GM18502 (cell line): ENCODE measurements around the gene SMARCE1.

Experiments used
- ATAC-seq: cut with Tn5 transposase; IDR thresholded peaks from one replicate; pipeline ENCODE4 v1.9.1; 2021; ENCODE audit warnings: mild to moderate bottlenecking; ENCODE audit not compliant: unreplicated experiment, poor library complexity

SMARCE1 gene

GRCh38 chr17:40613467-40614154 is 34.0 kb downstream of the SMARCE1 start:
- no peak for ATAC-seq

DNA sequence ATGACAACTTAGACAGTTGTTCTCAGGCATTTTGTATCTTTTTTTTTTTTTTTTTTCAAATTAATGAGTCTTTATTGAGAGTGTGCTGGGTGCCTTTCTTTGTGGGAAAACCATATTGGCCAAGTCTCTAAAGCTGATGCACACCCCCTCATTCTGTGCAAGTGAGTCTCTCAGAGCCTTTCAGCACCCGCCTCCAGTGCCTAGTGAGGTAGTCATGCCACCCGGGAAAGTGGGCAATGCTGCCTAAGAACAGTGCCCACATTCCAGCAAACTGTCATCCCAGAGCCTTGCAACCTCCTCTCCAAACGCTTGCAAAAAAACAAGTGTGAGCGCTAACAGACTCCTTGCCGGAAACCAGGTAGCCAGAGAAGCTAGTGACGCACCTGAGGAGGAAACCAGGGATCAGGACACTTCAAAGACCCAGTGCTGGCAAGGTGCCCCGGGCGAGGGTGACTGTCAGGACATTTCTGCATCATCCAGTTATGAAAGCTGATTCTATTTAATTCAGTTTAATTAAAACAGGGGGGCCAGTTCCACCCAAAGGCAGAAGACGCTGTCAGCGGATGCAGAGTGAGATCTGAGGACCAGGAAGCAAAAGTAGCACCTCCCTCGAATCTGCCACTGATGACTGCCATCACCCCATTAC is 34.9 kb downstream of the SMARCE1 start:
- ATAC-seq, result no peak

- no peak for ATAC-seq
Observed at GRCh38 chr17:40611840-40612474, 35.7 kb downstream of the SMARCE1 start.

GRCh38 chr17:40610359-40610758 is 37.3 kb downstream of the SMARCE1 start:
- no peak for ATAC-seq

GRCh38 chr17:40608061-40608581 is 39.5 kb downstream of the SMARCE1 start:
- ATAC-seq, result no peak

GRCh38 chr17:40607641-40608040 is 40.0 kb downstream of the SMARCE1 start:
- ATAC-seq, result no peak

- no peak for ATAC-seq
Observed at GRCh38 chr17:40606548-40607353, 40.9 kb downstream of the SMARCE1 start.

- no peak for ATAC-seq
Observed at GRCh38 chr17:40605306-40605705, 42.3 kb downstream of the SMARCE1 start.

DNA sequence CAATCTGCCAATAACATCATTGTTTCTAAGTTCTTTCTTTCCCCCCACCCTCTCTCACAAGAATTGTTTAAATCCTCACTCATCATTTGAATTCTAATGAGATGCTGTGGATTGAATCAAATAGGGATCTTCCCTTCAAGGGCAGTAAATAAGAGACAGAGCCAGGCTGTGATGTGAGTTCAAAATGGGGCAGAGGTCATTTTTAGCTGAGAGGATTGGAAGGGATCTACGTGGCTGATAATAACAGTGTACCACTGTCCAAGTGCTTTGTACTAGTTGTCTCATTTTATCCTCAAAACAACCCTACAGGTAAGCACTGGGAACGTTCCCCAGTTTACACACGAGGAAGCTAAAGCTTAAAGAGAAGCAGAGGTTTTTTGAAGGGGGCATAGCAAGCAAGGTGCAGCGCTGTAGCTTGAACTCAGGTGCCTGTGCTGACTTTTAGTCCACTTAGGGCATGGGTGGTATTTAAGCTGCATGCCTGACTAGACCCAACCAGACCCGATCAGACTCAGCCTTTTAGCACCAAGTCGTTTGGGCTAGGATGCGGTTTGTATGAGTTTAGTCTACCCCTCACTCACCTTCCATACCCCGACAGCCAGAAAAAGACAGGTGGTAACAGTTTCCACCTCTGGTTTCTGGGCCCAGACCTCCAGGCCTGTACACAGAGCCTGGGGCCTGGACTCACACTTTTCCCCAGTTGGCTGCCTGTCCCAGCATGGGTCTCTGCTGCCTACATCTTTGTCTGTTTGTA is 43.1 kb downstream of the SMARCE1 start:
- no peak for ATAC-seq

GRCh38 chr17:40602445-40603443 is 44.9 kb downstream of the SMARCE1 start:
- no peak for ATAC-seq

- ATAC-seq, result no peak
Observed at GRCh38 chr17:40600486-40601046, 47.1 kb downstream of the SMARCE1 start.

GRCh38 chr17:40599468-40599763 is 48.2 kb downstream of the SMARCE1 start:
- ATAC-seq, result no peak

GRCh38 chr17:40598619-40599467 is 48.8 kb downstream of the SMARCE1 start:
- ATAC-seq, result peak; percentile 68

- no peak for ATAC-seq
Observed at GRCh38 chr17:40598301-40598618, 49.4 kb downstream of the SMARCE1 start.

DNA sequence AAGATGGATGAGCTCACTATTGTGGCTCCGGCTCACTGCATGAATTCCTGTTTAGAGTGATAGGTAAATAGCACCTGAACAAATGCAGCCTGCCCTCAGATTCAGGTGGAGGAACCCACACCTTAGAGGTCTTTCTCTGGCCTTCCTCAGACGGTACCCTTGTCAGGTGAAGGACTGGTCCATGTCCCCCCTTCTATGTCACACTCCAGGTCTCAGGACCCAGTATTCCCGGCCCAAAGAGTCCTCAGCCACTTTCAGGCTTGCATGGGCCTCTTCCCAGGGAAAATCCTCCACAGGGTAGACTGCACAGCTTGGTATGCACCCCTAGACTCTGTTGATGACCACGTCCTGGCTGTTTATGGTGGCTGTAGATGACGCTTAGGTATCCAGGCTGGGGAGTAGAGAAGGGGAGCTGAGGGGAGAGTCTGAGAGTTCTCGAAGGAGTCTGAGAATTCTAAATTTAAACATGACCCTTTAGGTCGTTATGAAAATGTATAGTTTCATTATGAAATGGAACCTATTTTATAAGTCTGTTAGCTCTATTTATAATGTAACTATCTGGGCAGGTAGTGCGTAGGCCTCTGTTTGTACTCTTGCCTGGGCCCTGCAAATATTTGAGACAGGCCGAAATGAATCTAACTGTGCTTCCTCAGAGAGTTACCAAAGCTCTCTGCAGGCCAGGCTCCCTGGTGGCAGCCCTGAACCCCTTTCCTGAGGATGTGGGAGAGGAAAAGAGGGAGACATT is 49.9 kb downstream of the SMARCE1 start:
- ATAC-seq, result no peak

- no peak for ATAC-seq
Observed at GRCh38 chr17:40597156-40597555, 50.5 kb downstream of the SMARCE1 start.

- no peak for ATAC-seq
Observed at GRCh38 chr17:40596261-40596919, 51.2 kb downstream of the SMARCE1 start.
